ENCODE measurements around the gene PANK2. TPM values are rescaled to one million over a fixed set of nuclear protein-coding genes. Genes with fewer than 3 reads are reported as not detected.

PANK2 gene
- total RNA-seq, 3 donors from 2014 or later, result 27.6 to 42.3 (median 29.6) TPM

GRCh38 chr20:3927486-3928291 lies 38.5 kb downstream of the PANK2 start:
- DNase-seq (no peak), ATAC-seq (peak; percentile 17)
- Histone ChIP-seq H3K9me3 (no peaks in the 10 kb centered on the region), H3K36me3 (ENCODE audit: low read depth) (no peaks in the 10 kb centered on the region), H3K4me1 (ENCODE audit: low read depth) (no peaks in the 10 kb centered on the region), H3K4me3 (no peak overlapping the region)
- intact Hi-C loops (cut with DNase I, micrococcal nuclease), result no loop called here
- TF ChIP-seq CTCF (IDR thresholded peaks at IDR 0.05), result no peak

- Histone ChIP-seq H3K4me3 (no peak overlapping the region), H3K4me1 (ENCODE audit: low read depth) (no peaks in the 10 kb centered on the region), H3K36me3 (ENCODE audit: low read depth) (no peaks in the 10 kb centered on the region), H3K9me3 (no peaks in the 10 kb centered on the region)
- DNase-seq (no peak), ATAC-seq (no peak)
- intact Hi-C loops (cut with DNase I, micrococcal nuclease), result no loop called here
- no peak for TF ChIP-seq CTCF (IDR thresholded peaks at IDR 0.05)
These were observed 40.5 kb downstream of the PANK2 start for GRCh38 chr20:3929713-3930060.

- no peak for DNase-seq
- Histone ChIP-seq H3K4me1 (ENCODE audit: low read depth) (no peaks in the 10 kb centered on the region), H3K9me3 (no peaks in the 10 kb centered on the region), H3K4me3 (no peak overlapping the region), H3K36me3 (ENCODE audit: low read depth) (no peaks in the 10 kb centered on the region)
- ATAC-seq, result no peak
- intact Hi-C loops (cut with DNase I, micrococcal nuclease), result no loop called here
- TF ChIP-seq CTCF (IDR thresholded peaks at IDR 0.05), result no peak
These were observed 41.3 kb downstream of the PANK2 start for GRCh38 chr20:3930265-3931206.

- intact Hi-C loops (cut with DNase I, micrococcal nuclease), result no loop called here
- ATAC-seq, result no peak
- H3K9me3 ChIP-seq, result no peaks in the 10 kb centered on the region
- no peaks in the 10 kb centered on the region for H3K36me3 ChIP-seq (ENCODE audit: low read depth)
- TF ChIP-seq CTCF (IDR thresholded peaks at IDR 0.05), result no peak
- DNase-seq, result no peak
- H3K4me3 ChIP-seq, result no peak overlapping the region
- H3K4me1 ChIP-seq (ENCODE audit: low read depth), result no peaks in the 10 kb centered on the region
These were observed 42.5 kb downstream of the PANK2 start for GRCh38 chr20:3931664-3932063.

- Histone ChIP-seq H3K9me3 (no peaks in the 10 kb centered on the region), H3K4me1 (ENCODE audit: low read depth) (no peaks in the 10 kb centered on the region), H3K4me3 (no peak overlapping the region), H3K36me3 (ENCODE audit: low read depth) (no peaks in the 10 kb centered on the region)
- intact Hi-C loops (cut with DNase I, micrococcal nuclease), result no loop called here
- ATAC-seq (no peak), DNase-seq (no peak)
- TF ChIP-seq CTCF (IDR thresholded peaks at IDR 0.05), result no peak
These were observed 43.1 kb downstream of the PANK2 start for GRCh38 chr20:3932277-3932676.

All from mucosa of descending colon (tissue), 3 donors.